ENCODE measurements around the gene PLA2G5. TPM values are rescaled to one million over a fixed set of nuclear protein-coding genes. Genes with fewer than 3 reads are reported as not detected.

Gene PLA2G5
- total RNA-seq, 4 donors from 2014 or later: 0.87 to 4.7 (median 2.2) TPM

- Histone ChIP-seq H3K36me3 (no peaks in the 10 kb centered on the region), H3K4me1 (no peaks in the 10 kb centered on the region), H3K4me3 (no peak overlapping the region), H3K27me3 (no peaks in the 10 kb centered on the region), H3K9me3 (no peaks in the 10 kb centered on the region), H3K27ac (no peak overlapping the region)
- 92 to 98% methylated on average over 3 of the region's 3 CpGs for WGBS, 2 donors
- TF ChIP-seq POLR2A (IDR thresholded peaks at IDR 0.05) (no peak), EP300 (IDR thresholded peaks at IDR 0.05) (no peak)
- TF ChIP-seq, protein P1, sequence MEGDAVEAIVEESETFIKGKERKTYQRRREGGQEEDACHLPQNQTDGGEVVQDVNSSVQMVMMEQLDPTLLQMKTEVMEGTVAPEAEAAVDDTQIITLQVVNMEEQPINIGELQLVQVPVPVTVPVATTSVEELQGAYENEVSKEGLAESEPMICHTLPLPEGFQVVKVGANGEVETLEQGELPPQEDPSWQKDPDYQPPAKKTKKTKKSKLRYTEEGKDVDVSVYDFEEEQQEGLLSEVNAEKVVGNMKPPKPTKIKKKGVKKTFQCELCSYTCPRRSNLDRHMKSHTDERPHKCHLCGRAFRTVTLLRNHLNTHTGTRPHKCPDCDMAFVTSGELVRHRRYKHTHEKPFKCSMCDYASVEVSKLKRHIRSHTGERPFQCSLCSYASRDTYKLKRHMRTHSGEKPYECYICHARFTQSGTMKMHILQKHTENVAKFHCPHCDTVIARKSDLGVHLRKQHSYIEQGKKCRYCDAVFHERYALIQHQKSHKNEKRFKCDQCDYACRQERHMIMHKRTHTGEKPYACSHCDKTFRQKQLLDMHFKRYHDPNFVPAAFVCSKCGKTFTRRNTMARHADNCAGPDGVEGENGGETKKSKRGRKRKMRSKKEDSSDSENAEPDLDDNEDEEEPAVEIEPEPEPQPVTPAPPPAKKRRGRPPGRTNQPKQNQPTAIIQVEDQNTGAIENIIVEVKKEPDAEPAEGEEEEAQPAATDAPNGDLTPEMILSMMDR (IDR thresholded peaks at IDR 0.05): no peak
- DNase-seq (ENCODE audit: low spot score in 2 of 2): no peak
These were observed 66.3 kb downstream of the PLA2G5 start for GRCh38 chr1:20136249-20136648.

- no peaks in the 10 kb centered on the region for H3K9me3 ChIP-seq
- H3K4me1 ChIP-seq: no peaks in the 10 kb centered on the region
- no peaks in the 10 kb centered on the region for H3K36me3 ChIP-seq
- no peak for TF ChIP-seq EP300 (IDR thresholded peaks at IDR 0.05)
- TF ChIP-seq POLR2A (IDR thresholded peaks at IDR 0.05): no peak
- TF ChIP-seq, protein P1 (IDR thresholded peaks at IDR 0.05): no peak
- no peaks in the 10 kb centered on the region for H3K27me3 ChIP-seq
- H3K4me3 ChIP-seq: no peak overlapping the region
- DNase-seq (ENCODE audit: low spot score in 2 of 2): no peak
- no peak overlapping the region for H3K27ac ChIP-seq
- 93 to 95% methylated on average over 4 of the region's 4 CpGs for WGBS, 2 donors
These were observed 67.1 kb downstream of the PLA2G5 start for GRCh38 chr1:20137055-20137454.

DNA sequence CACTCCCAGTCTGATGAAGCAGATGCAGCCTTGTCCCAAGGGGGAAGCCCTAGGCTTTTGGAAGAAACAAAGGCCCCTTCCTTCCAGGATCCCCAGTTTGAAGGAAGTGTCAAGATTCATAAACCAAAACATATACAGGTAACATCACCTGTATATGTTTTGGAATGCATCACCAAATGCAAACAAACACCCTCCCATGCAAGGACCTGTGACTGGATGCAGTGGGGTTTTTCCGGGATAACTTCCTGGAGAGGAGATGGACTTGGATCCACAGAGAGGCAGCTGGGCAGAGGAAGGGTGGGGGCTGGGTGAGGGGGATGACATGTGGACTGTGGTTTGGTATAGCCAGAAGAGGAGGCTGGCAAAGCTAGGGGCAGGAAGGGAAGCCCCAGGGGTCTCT lies 67.6 kb downstream of the PLA2G5 start:
- no peak overlapping the region for H3K27ac ChIP-seq
- H3K27me3 ChIP-seq: no peaks in the 10 kb centered on the region
- DNase-seq (ENCODE audit: low spot score in 2 of 2): no peak
- WGBS, 2 donors: 73 to 84% methylated on average over 1 of the region's 1 CpG
- no peak for TF ChIP-seq POLR2A (IDR thresholded peaks at IDR 0.05)
- TF ChIP-seq EP300 (IDR thresholded peaks at IDR 0.05): no peak
- TF ChIP-seq, protein P1 (IDR thresholded peaks at IDR 0.05): no peak
- no peaks in the 10 kb centered on the region for H3K36me3 ChIP-seq
- no peak overlapping the region for H3K4me3 ChIP-seq
- no peaks in the 10 kb centered on the region for H3K9me3 ChIP-seq
- H3K4me1 ChIP-seq: no peaks in the 10 kb centered on the region

DNA sequence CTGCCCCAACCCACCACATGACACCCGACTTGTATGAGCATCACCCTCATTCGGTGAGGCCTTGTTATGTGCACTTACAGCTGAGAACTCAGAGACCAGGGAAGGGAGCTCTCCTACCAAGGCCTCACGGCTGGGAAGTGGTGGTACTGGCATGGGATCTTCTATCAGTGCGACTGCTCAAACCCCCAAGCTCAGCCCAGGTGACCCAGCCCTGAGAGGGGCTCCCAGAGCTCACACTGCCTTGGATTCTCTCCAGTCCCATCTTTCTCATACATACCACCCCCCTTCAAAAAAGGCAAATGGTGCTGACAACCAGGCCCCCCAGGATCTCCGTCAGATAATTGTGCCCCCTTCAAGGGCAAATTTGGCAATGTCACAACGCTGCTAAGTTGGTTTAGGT lies 68.4 kb downstream of the PLA2G5 start:
- H3K4me3 ChIP-seq: no peak overlapping the region
- TF ChIP-seq, protein P1 (IDR thresholded peaks at IDR 0.05): no peak
- TF ChIP-seq EP300 (IDR thresholded peaks at IDR 0.05): no peak
- no peak for TF ChIP-seq POLR2A (IDR thresholded peaks at IDR 0.05)
- H3K27ac ChIP-seq: no peak overlapping the region
- 90 to 92% methylated on average over 6 of the region's 6 CpGs for WGBS, 2 donors
- no peak for DNase-seq (ENCODE audit: low spot score in 2 of 2)
- H3K27me3 ChIP-seq: no peaks in the 10 kb centered on the region
- no peaks in the 10 kb centered on the region for H3K9me3 ChIP-seq
- H3K4me1 ChIP-seq: no peaks in the 10 kb centered on the region
- H3K36me3 ChIP-seq: no peaks in the 10 kb centered on the region

DNA sequence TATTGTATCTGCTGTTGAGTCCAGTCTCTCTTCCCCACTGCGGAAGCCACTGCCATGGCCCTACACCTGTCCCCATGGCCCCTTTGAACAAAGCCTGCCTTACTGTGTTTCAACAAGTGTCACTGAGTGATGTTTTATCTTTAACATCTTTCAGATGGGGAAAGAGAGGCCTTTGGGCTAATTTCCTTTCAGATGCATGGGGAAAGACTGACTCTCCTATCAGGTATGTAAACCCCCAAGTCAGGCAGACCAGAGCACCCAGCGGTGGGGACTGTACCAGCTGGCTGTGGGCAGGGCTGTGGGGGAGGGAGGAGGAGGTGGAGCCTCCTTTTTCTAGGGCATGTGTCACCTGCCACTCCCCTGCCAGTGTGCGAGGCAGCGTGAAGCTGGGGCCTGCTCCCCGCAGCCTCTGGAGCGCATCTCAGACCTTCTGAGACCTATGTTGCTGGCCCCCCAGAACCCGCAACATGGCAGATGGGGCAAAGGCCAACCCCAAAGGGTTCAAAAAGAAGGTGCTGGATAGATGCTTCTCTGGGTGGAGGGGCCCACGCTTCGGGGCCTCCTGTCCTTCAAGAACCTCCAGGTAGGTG lies 69.1 kb downstream of the PLA2G5 start, which contains the start of gene PLA2G2F:
TSS of gene PLA2G2F (plus strand) at position 363 of the 590 bp plus-strand sequence. CDS start at position 468, 105 bp downstream.
- no peak within 1 kb of the TSS for H3K4me3 ChIP-seq
- WGBS, 2 donors: 93 to 97% methylated on average over 9 of the region's 9 CpGs
- H3K36me3 ChIP-seq: no peaks in the 10 kb centered on the region
- no peak for TF ChIP-seq EP300 (IDR thresholded peaks at IDR 0.05)
- TF ChIP-seq, protein P1 (IDR thresholded peaks at IDR 0.05): no peak
- no peak for TF ChIP-seq POLR2A (IDR thresholded peaks at IDR 0.05)
- H3K4me1 ChIP-seq: no peaks in the 10 kb centered on the region
- no peak within 1 kb of the TSS for H3K27ac ChIP-seq
- H3K9me3 ChIP-seq: no peaks in the 10 kb centered on the region
- H3K27me3 ChIP-seq: no peaks in the 10 kb centered on the region
- DNase-seq (ENCODE audit: low spot score in 2 of 2): no peak
